CD14-positive monocyte (primary cell): ENCODE results near the gene ACSS2. TPM values are rescaled to one million over a fixed set of nuclear protein-coding genes. Genes with fewer than 3 reads are reported as not detected.
A peak's percentile ranks its signal among the peaks of the same experiment; 100 is the strongest.

Source experiments
- DNase-seq, 3 donors: peaks; one replicate each; pipeline ENCODE4 v3.0.0-alpha.2; 2011 to 2022
- H2AFZ ChIP-seq: 2 replicates; pipeline ENCODE4 v1.6.0; 2012; ENCODE audit warnings: mild to moderate bottlenecking, low read depth, low read length, inconsistent platforms; ENCODE audit not compliant: insufficient read depth, poor library complexity, severe bottlenecking
- H3K27ac ChIP-seq, 2 donors: 1 replicate in 1 of 2; 2 replicates in 1 of 2; pipeline ENCODE4 v1.5.1; 2012 to 2013; ENCODE audit warnings: low read length in 2 of 2, control low read depth in 1 of 2, inconsistent platforms in 1 of 2, low read depth in 1 of 2, mild to moderate bottlenecking in 1 of 2
- H3K27me3 ChIP-seq, 2 donors: one replicate each; pipeline versions ENCODE4 v1.6.0 to v1.6.1; 2011 to 2013; ENCODE audit warnings: low read length in 2 of 2; ENCODE audit not compliant: control insufficient read depth in 2 of 2, insufficient read depth in 2 of 2
- H3K36me3 ChIP-seq, 2 donors: replicated peaks in 1 of 2; 1 replicate in 1 of 2; 2 replicates in 1 of 2; pipeline versions ENCODE4 v1.5.1 to v1.6.1; 2012 to 2013; ENCODE audit warnings: low read length in 2 of 2, control low read depth in 1 of 2, inconsistent platforms in 1 of 2, mild to moderate bottlenecking in 1 of 2; ENCODE audit not compliant: insufficient read depth in 2 of 2, control insufficient read depth in 1 of 2
- H3K4me1 ChIP-seq, 2 donors: 1 replicate in 1 of 2; 2 replicates in 1 of 2; pipeline versions ENCODE4 v1.5.1 to v1.6.1; 2012 to 2013; ENCODE audit warnings: low read length in 2 of 2, control low read depth in 1 of 2, inconsistent platforms in 1 of 2, mild to moderate bottlenecking in 1 of 2, moderate library complexity in 1 of 2; ENCODE audit not compliant: insufficient read depth in 2 of 2, control insufficient read depth in 1 of 2
- H3K4me2 ChIP-seq: replicated peaks from 2 replicates; pipeline ENCODE3; 2012; ENCODE audit warnings: low read length, moderate library complexity, mild to moderate bottlenecking; ENCODE audit not compliant: poor library complexity, severe bottlenecking; ENCODE audit errors: extremely low read depth
- H3K4me3 ChIP-seq, 3 experiments: fragments of 200-600 bp in 1 of 3; sonication (generic) in 1 of 3; replicated peaks in 1 of 3; 1 replicate in 2 of 3; 2 replicates in 1 of 3; pipeline ENCODE4 v1.5.1; 2011 to 2013; ENCODE audit warnings: low read length in 3 of 3, mild to moderate bottlenecking in 3 of 3, control low read depth in 2 of 3, low read depth in 2 of 3, inconsistent platforms in 1 of 3, moderate library complexity in 1 of 3
- H3K79me2 ChIP-seq: 2 replicates; pipeline ENCODE4 v1.6.0; 2012; ENCODE audit warnings: mild to moderate bottlenecking, control low read depth, inconsistent platforms, low read length, moderate library complexity; ENCODE audit not compliant: insufficient read depth
- H3K9ac ChIP-seq: 2 replicates; pipeline ENCODE4 v1.6.0; 2017; ENCODE audit warnings: low read length, mild to moderate bottlenecking; ENCODE audit not compliant: insufficient read depth, poor library complexity, severe bottlenecking
- H3K9me3 ChIP-seq, 2 donors: replicated peaks in 1 of 2; 1 replicate in 1 of 2; 2 replicates in 1 of 2; pipeline versions ENCODE4 v1.5.1 to v1.6.1; 2012 to 2013; ENCODE audit warnings: low read length in 2 of 2, control low read depth in 1 of 2; ENCODE audit not compliant: control insufficient read depth in 1 of 2, insufficient read depth in 1 of 2
- H4K20me1 ChIP-seq: 2 replicates; pipeline ENCODE4 v1.6.0; 2012; ENCODE audit warnings: mild to moderate bottlenecking, low read length, control low read depth, moderate library complexity; ENCODE audit not compliant: insufficient read depth
- H3K27ac Mint-ChIP-seq, 7 donors: one replicate each; pipeline ENCODE4 v1.8.0; 2020; ENCODE audit warnings: mild to moderate bottlenecking in 7 of 7, mixed read lengths in 7 of 7, moderate library complexity in 6 of 7, inconsistent platforms in 2 of 7
- H3K27me3 Mint-ChIP-seq, 3 donors: one replicate each; pipeline ENCODE4 v1.8.0; 2021 to 2022; ENCODE audit warnings: low read depth in 3 of 3, mild to moderate bottlenecking in 3 of 3, mixed read lengths in 3 of 3, moderate library complexity in 3 of 3, inconsistent platforms in 1 of 3
- H3K36me3 Mint-ChIP-seq, 2 donors: one replicate each; pipeline ENCODE4 v1.8.0; 2020; ENCODE audit warnings: mixed read lengths in 2 of 2, inconsistent platforms in 1 of 2, mild to moderate bottlenecking in 1 of 2
- H3K4me1 Mint-ChIP-seq: one replicate; pipeline ENCODE4 v1.8.0; 2020; ENCODE audit warnings: mild to moderate bottlenecking, mixed read lengths
- H3K4me3 Mint-ChIP-seq, 2 donors: one replicate each; pipeline ENCODE4 v1.8.0; 2020; ENCODE audit warnings: mild to moderate bottlenecking in 2 of 2, mixed read lengths in 2 of 2, moderate library complexity in 1 of 2
- H3K9me3 Mint-ChIP-seq, 7 donors: one replicate each; pipeline ENCODE4 v1.8.0; 2020 to 2022; ENCODE audit warnings: mixed read lengths in 7 of 7, mild to moderate bottlenecking in 6 of 7, moderate library complexity in 6 of 7, inconsistent platforms in 2 of 7
- CTCF ChIP-seq: fragments of 200-600 bp; IDR thresholded peaks from one replicate; pipeline ENCODE4 v1.8.0; 2022; ENCODE audit warnings: antibody characterized with exemption, mild to moderate bottlenecking
- WGBS: methylation state at CpG from one replicate; pipeline ENCODE4 v1.1.5; 2013; ENCODE audit warnings: missing lambda C conversion rate; ENCODE audit not compliant: insufficient coverage; 5-methylcytosine and 5-hydroxymethylcytosine counted together
- intact Hi-C, 2 donors: fragments of 100-400 bp; cut with micrococcal nuclease; formaldehyde crosslinking; loops; one replicate each; pipeline versions ENCODE4 v1.15.0 to v1.15.1; 2023
- polyA plus RNA-seq, 3 donors: library from polyadenylated mRNA; depleted of rRNA in 1 of 3; unstranded in 2 of 3; stranded (reverse) in 1 of 3; fragments of 300-500 nt in 2 of 3; fragments of >200 nt in 1 of 3; fragmentation: Illumina TruSeq in 2 of 3; gene quantifications; 1 replicate in 2 of 3; 2 replicates in 1 of 3; pipeline ENCODE4 v1.2.3, GENCODE V29; 2012 to 2021

ACSS2 gene
- polyA plus RNA-seq, 3 donors: 37.7 to 67.2 (median 48.4) TPM

- Histone ChIP-seq H3K4me2 (peak overlapping the region; percentile 16), H3K4me3 (no peak overlapping the region), H3K79me2 (peaks cover 50% of the 10 kb centered on the region), H3K27ac (peak overlapping the region in 1 of 2 donors; percentile 92), H3K4me1 (peaks cover 34 to 37% of the 10 kb centered on the region in 2 donors), H3K27me3 (no peaks in the 10 kb centered on the region), H3K9me3 (no peaks in the 10 kb centered on the region), H2AFZ (no peak overlapping the region), H3K36me3 (peaks cover 0 to 15% of the 10 kb centered on the region in 2 donors), H3K9ac (no peak overlapping the region), H4K20me1 (no peaks in the 10 kb centered on the region)
- intact Hi-C loops: loop anchor here in 1 of 2 donors (5.0 kb wide), 1 partner anchor 65 kb away; the partner anchor contains the start of genes GSS and MYH7B
- H3K27ac Mint-ChIP-seq: peak overlapping the region; percentile 75 to 97 (median 92)
- 0% methylated on average over 1 of the region's 2 CpGs for WGBS
- no peaks in the 10 kb centered on the region for H3K9me3 Mint-ChIP-seq
- DNase-seq: peak in 2 of 3 donors; percentile 36 to 47
- H3K27me3 Mint-ChIP-seq: peaks cover 0 to 3% (median 0%) of the 10 kb centered on the region in 3 donors
- no peak for TF ChIP-seq CTCF
- no peak overlapping the region for H3K4me3 Mint-ChIP-seq
- peaks cover 17 to 32% of the 10 kb centered on the region in 2 donors for H3K36me3 Mint-ChIP-seq
- peaks cover 41% of the 10 kb centered on the region for H3K4me1 Mint-ChIP-seq
Measured at GRCh38 chr20:34892671-34893070, 16.3 kb downstream of the ACSS2 start.

- Mint-ChIP-seq H3K9me3 (peaks cover 0 to 2% (median 0%) of the 10 kb centered on the region in 7 donors), H3K4me1 (peaks cover 43% of the 10 kb centered on the region), H3K27ac (no peak overlapping the region), H3K27me3 (peaks cover 0 to 3% (median 0%) of the 10 kb centered on the region in 3 donors), H3K36me3 (peaks cover 16 to 31% of the 10 kb centered on the region in 2 donors), H3K4me3 (no peak overlapping the region)
- Histone ChIP-seq H3K4me2 (no peak overlapping the region), H3K9ac (no peak overlapping the region), H3K27ac (no peak overlapping the region), H3K4me1 (peaks cover 37 to 43% of the 10 kb centered on the region in 2 donors), H3K4me3 (no peak overlapping the region), H4K20me1 (no peaks in the 10 kb centered on the region), H3K27me3 (no peaks in the 10 kb centered on the region), H3K9me3 (no peaks in the 10 kb centered on the region), H3K79me2 (peaks cover 42% of the 10 kb centered on the region), H2AFZ (no peak overlapping the region), H3K36me3 (peaks cover 0 to 5% of the 10 kb centered on the region in 2 donors)
- no peak for TF ChIP-seq CTCF
- no CpG with 5 or more reads among the region's 1 CpG for WGBS
- no peak for DNase-seq
- intact Hi-C loops: loop anchor here in 1 of 2 donors (5.0 kb wide), 1 partner anchor 63 kb away; the partner anchor contains the start of genes GSS and MYH7B
Measured at GRCh38 chr20:34894723-34895122, 18.3 kb downstream of the ACSS2 start.
